SKM-1 treated with dmso at 0.1 percent for 144 hours (cell line): ENCODE results near the gene EFCAB8.
"Not testable (repeated sequence)": the region's sequence is repeated elsewhere in the genome, so short reads cannot be mapped to it uniquely, and the experiment has no call there.

Experiments used
- DNase-seq: peaks from one replicate; lab custom pipeline; 2025; ENCODE audit not compliant: unreplicated experiment; lab: John Stamatoyannopoulos, UW

The EFCAB8 gene

GRCh38 chr20:32943490-32944052 lies 84.8 kb downstream of the EFCAB8 start:
- DNase-seq: no peak

DNA sequence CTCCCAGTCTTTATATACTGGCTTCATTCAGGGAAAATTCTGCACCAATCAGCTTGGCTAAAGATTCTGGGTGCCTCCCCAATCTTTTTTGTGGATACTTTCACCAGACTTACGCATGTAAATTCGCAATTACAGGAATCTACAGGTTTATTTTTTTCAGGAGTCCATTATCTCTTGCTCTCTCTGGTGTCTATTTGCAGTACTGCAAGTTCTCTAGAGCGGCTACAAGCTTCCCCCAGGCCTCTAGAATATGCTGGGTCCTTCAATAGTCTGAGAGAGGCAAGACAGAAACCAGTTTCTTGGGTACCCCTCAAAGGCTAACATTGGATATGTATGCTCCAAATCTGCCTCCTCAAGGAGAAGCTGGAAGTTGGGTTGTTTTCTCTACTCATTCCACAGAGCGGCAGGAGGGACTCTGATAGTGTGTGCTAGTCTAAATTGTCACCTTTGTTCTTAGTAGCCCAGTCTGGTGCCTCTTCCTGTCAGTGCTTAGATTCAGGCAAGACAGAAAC lies 87.0 kb downstream of the EFCAB8 start:
- peak; percentile 30 for DNase-seq

GRCh38 chr20:32946629-32947028 lies 87.9 kb downstream of the EFCAB8 start:
- no peak for DNase-seq

DNA sequence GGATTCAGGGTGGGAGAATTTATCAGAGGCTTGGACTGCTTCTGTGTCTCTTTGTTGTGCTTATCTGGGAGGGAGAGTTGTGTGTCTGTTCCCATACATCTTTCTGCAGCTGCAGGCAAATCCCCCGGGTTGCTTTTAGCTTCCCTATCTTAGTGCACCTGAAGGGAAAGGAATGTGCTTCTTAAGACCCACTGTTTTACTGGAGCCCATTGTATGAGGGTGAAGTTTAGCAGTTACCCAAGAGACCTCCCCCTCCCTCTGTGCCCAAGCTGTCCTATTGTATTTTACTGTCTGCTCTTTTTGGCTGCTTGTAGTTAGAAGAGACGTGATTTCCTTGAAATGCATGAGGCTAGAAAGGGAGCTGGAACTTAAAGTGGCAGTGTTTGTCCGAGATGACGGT lies 91.8 kb downstream of the EFCAB8 start:
- DNase-seq: not testable (repeated sequence)

- DNase-seq: no peak
Measured at GRCh38 chr20:32957459-32957858, 98.7 kb downstream of the EFCAB8 start.

DNA sequence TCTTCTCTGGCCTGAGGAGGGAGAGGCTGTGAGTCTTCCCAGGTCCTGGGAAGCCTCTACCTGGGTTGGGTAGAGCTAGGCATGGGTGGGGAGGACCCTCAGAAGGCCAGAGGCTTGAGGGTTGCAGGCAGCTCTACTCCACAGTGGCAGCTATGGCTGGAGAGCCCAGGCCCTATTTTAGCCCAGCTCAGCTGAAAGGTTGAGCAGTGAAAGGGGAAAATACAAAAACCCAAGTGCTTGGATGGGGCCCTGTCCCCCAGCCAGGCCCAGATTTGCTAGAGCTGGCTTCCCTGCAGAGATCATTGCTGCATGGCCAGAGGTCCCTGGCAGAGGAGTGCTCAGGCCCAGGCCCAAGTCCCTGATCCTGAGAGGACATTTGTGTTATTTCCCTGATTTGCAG lies 99.9 kb downstream of the EFCAB8 start:
- DNase-seq: no peak

GRCh38 chr20:32959351-32960221 lies 100.9 kb downstream of the EFCAB8 start:
- DNase-seq: no peak

GRCh38 chr20:32960222-32960518 lies 101.4 kb downstream of the EFCAB8 start:
- no peak for DNase-seq

- no peak for DNase-seq
Measured at GRCh38 chr20:32960849-32961731, 102.4 kb downstream of the EFCAB8 start.

DNA sequence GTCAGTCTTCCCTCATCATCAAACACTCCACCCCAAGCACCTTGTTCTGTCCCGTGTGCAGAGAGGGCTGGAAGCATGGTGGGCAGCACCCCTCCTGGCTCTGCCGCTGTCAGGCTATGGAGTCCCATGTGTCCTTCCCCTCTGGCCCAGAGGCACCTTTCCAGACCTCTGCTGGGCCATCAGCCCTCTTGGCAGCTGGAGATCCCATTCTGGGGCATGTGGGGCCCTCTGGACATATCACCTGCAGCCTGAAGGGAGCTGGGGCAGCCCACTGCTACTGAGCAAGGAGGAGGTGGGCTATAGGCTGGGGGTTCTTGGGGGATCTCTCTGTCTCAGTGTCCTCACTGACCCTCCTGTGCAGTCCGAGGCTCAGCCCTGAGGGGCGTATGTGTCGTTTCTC lies 103.3 kb downstream of the EFCAB8 start:
- no peak for DNase-seq

GRCh38 chr20:32962646-32963045 lies 103.9 kb downstream of the EFCAB8 start:
- DNase-seq: not testable (repeated sequence)

- no peak for DNase-seq
Measured at GRCh38 chr20:32963176-32963575, 104.5 kb downstream of the EFCAB8 start.

GRCh38 chr20:32964575-32964974 lies 105.9 kb downstream of the EFCAB8 start:
- no peak for DNase-seq

GRCh38 chr20:32965115-32965514 lies 106.4 kb downstream of the EFCAB8 start:
- DNase-seq: no peak

DNA sequence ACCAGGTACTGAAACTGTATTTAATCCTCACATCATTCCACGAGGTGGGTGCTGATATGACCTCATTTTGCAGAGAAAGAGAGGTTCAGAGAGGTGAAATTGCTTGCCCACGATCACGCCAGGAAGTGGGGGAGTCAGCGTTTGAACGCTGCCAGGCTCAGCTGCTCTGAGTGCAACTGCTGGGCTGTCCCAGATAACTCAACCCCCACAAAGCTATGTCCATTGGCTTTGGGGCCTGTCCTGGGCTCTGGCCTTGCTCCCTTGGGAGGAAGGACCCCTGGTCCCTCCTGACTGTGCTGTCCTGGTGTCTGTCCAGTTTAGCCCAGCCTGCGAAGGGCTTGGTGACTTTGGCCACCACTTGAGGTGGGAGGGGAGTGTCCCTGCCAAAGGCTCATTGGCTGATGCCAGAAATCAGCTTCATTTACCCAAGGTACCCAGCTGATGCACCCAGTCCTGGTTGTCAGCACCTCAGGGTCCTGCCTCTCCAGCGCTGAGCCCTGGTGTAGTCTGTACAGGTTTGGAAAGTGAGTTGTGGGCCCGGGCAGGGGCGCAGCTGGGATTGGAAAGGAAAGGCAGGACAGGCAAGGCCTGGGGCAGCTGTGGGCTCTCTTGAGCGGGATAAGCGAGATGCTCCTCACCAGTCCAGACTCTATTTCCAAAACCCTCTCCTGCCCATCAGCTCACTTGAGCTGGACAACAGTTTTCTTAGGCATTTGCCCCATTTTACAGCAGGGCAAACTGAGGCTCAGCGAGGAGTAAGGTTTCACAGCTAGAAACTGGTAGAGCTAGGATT lies 107.1 kb downstream of the EFCAB8 start:
- no peak for DNase-seq

- DNase-seq: no peak
Measured at GRCh38 chr20:32966382-32966781, 107.7 kb downstream of the EFCAB8 start.

GRCh38 chr20:32966881-32967781 lies 108.4 kb downstream of the EFCAB8 start:
- DNase-seq: peak; percentile 19

- DNase-seq: no peak
Measured at GRCh38 chr20:32967961-32968457, 109.3 kb downstream of the EFCAB8 start.

GRCh38 chr20:32968478-32969241 lies 109.9 kb downstream of the EFCAB8 start:
- no peak for DNase-seq
